IMR-90 (cell line): ENCODE measurements around the gene SLC1A1.

Experiments used
- BHLHE40 ChIP-seq: fragments of 150-350 bp; IDR thresholded peaks from 2 replicates; pipeline ENCODE4 v1.6.1; 2016; ENCODE audit warnings: mild to moderate bottlenecking, low read depth, low read length
- CHD1 ChIP-seq: IDR thresholded peaks from 2 replicates; pipeline ENCODE4 v1.6.1; 2012; ENCODE audit warnings: low read depth, low read length, improper control_type of control experiment
- MAFK ChIP-seq: IDR thresholded peaks from 2 replicates; pipeline ENCODE4 v1.6.1; 2012; ENCODE audit warnings: low read depth, low read length, improper control_type of control experiment
- MAZ ChIP-seq: IDR thresholded peaks from 2 replicates; pipeline ENCODE4 v1.6.1; 2012; ENCODE audit warnings: low read depth, mild to moderate bottlenecking, low read length, improper control_type of control experiment, moderate library complexity, borderline replicate concordance
- MXI1 ChIP-seq: IDR thresholded peaks from 2 replicates; pipeline ENCODE4 v1.6.1; 2012; ENCODE audit warnings: low read depth, mild to moderate bottlenecking, low read length, moderate library complexity, borderline replicate concordance
- NFE2L2 ChIP-seq: fragments of 150-350 bp; IDR thresholded peaks from 2 replicates; pipeline ENCODE4 v1.6.1; 2016; ENCODE audit warnings: low read depth, mild to moderate bottlenecking, low read length
- POLR2A ChIP-seq: IDR thresholded peaks from 2 replicates; pipeline ENCODE4 v1.6.1; 2012; ENCODE audit warnings: mild to moderate bottlenecking, low read depth, low read length
- RCOR1 ChIP-seq: IDR thresholded peaks from 2 replicates; pipeline ENCODE4 v1.6.1; 2012; ENCODE audit warnings: mild to moderate bottlenecking, low read length, improper control_type of control experiment; ENCODE audit not compliant: insufficient replicate concordance
- RFX5 ChIP-seq: IDR thresholded peaks from 2 replicates; pipeline ENCODE4 v1.8.0; 2012; ENCODE audit warnings: low read depth, mild to moderate bottlenecking, low read length, moderate library complexity
- SMC3 ChIP-seq: fragments of 150-350 bp; IDR thresholded peaks from 2 replicates; pipeline ENCODE4 v1.6.1; 2016; ENCODE audit warnings: low read depth, mild to moderate bottlenecking, antibody characterized with exemption, low read length, moderate library complexity
- TF ChIP-seq, protein P1 (sequence below): conservative IDR thresholded peaks from 2 replicates; pipeline ENCODE4 v1.5.1; 2012; ENCODE audit warnings: mild to moderate bottlenecking, low read depth, low read length, improper control_type of control experiment
- TF ChIP-seq, protein P2 (sequence below): fragments of 150-350 bp; IDR thresholded peaks from 2 replicates; pipeline ENCODE4 v1.6.1; 2017; ENCODE audit warnings: mild to moderate bottlenecking, antibody characterized with exemption, low read length, low read depth
- TF ChIP-seq, protein P3 (sequence below): fragments of 150-350 bp; IDR thresholded peaks from 2 replicates; pipeline ENCODE4 v1.6.1; 2016; ENCODE audit warnings: low read depth, mild to moderate bottlenecking, low read length, moderate library complexity, borderline replicate concordance

DNA sequence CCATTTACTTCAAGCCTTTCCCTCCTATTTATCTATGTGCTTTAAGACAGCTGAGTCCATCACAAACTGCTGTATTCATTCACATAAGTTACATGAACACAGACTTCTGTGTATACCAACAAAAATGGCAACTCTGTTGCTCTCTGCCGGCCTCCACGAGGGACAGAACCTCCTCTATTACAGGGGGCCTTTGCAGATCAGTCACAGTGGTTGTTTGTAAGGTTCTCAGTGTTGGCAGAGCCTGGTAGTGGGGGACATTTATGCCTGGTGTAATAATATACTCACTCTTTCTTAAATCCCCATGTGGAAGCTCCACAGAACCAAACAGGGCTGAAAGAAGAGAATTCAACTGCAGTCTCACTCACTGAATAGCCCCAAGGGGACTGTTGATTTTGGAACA lies 76.5 kb downstream of the SLC1A1 start:
- TF ChIP-seq MAFK (no peak), POLR2A (no peak), MXI1 (no peak), SMC3 (no peak), NFE2L2 (no peak), CHD1 (no peak), MAZ (no peak), BHLHE40 (no peak), RCOR1 (no peak), RFX5 (no peak)
- TF ChIP-seq, protein P1, sequence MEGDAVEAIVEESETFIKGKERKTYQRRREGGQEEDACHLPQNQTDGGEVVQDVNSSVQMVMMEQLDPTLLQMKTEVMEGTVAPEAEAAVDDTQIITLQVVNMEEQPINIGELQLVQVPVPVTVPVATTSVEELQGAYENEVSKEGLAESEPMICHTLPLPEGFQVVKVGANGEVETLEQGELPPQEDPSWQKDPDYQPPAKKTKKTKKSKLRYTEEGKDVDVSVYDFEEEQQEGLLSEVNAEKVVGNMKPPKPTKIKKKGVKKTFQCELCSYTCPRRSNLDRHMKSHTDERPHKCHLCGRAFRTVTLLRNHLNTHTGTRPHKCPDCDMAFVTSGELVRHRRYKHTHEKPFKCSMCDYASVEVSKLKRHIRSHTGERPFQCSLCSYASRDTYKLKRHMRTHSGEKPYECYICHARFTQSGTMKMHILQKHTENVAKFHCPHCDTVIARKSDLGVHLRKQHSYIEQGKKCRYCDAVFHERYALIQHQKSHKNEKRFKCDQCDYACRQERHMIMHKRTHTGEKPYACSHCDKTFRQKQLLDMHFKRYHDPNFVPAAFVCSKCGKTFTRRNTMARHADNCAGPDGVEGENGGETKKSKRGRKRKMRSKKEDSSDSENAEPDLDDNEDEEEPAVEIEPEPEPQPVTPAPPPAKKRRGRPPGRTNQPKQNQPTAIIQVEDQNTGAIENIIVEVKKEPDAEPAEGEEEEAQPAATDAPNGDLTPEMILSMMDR = no peak
- TF ChIP-seq, protein P2, sequence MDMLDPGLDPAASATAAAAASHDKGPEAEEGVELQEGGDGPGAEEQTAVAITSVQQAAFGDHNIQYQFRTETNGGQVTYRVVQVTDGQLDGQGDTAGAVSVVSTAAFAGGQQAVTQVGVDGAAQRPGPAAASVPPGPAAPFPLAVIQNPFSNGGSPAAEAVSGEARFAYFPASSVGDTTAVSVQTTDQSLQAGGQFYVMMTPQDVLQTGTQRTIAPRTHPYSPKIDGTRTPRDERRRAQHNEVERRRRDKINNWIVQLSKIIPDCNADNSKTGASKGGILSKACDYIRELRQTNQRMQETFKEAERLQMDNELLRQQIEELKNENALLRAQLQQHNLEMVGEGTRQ = no peak
- TF ChIP-seq, protein P3, sequence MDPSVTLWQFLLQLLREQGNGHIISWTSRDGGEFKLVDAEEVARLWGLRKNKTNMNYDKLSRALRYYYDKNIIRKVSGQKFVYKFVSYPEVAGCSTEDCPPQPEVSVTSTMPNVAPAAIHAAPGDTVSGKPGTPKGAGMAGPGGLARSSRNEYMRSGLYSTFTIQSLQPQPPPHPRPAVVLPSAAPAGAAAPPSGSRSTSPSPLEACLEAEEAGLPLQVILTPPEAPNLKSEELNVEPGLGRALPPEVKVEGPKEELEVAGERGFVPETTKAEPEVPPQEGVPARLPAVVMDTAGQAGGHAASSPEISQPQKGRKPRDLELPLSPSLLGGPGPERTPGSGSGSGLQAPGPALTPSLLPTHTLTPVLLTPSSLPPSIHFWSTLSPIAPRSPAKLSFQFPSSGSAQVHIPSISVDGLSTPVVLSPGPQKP = no peak
